Measurements from ENCODE around the gene TBC1D22A.

TBC1D22A gene

GRCh38 chr22:46891382-46891951, 129.0 kb downstream of the TBC1D22A start:
- no peak for DNase-seq

GRCh38 chr22:46892866-46893265, 130.4 kb downstream of the TBC1D22A start:
- no peak for DNase-seq

GRCh38 chr22:46893281-46894020, 131.0 kb downstream of the TBC1D22A start:
- no peak for DNase-seq

GRCh38 chr22:46894081-46894671, 131.7 kb downstream of the TBC1D22A start:
- DNase-seq: no peak

GRCh38 chr22:46894851-46895640, 132.6 kb downstream of the TBC1D22A start:
- no peak for DNase-seq

- no peak for DNase-seq
Measured at GRCh38 chr22:46895753-46896152, 133.3 kb downstream of the TBC1D22A start.

- no peak for DNase-seq
Measured at GRCh38 chr22:46896166-46896565, 133.7 kb downstream of the TBC1D22A start.

- DNase-seq: no peak
Measured at GRCh38 chr22:46896568-46897245, 134.3 kb downstream of the TBC1D22A start.

GRCh38 chr22:46897246-46897623, 134.8 kb downstream of the TBC1D22A start:
- no peak for DNase-seq

- DNase-seq: no peak
Measured at GRCh38 chr22:46900549-46900948, 138.1 kb downstream of the TBC1D22A start.

- DNase-seq: no peak
Measured at GRCh38 chr22:46902436-46902835, 140.0 kb downstream of the TBC1D22A start.

GRCh38 chr22:46902998-46903916, 140.8 kb downstream of the TBC1D22A start:
- DNase-seq: no peak

- DNase-seq: no peak
Measured at GRCh38 chr22:46905415-46905814, 143.0 kb downstream of the TBC1D22A start.

GRCh38 chr22:46905834-46906233, 143.4 kb downstream of the TBC1D22A start:
- DNase-seq: no peak

GRCh38 chr22:46906326-46907045, 144.0 kb downstream of the TBC1D22A start:
- no peak for DNase-seq

GRCh38 chr22:46907241-46908215, 145.1 kb downstream of the TBC1D22A start:
- DNase-seq: no peak

- DNase-seq: no peak
Measured at GRCh38 chr22:46908641-46909107, 146.2 kb downstream of the TBC1D22A start.

- DNase-seq: no peak
Measured at GRCh38 chr22:46909237-46910030, 147.0 kb downstream of the TBC1D22A start.

GRCh38 chr22:46910624-46911023, 148.2 kb downstream of the TBC1D22A start:
- DNase-seq: no peak
